HG03280 (cell line): ENCODE data around the gene GNG14.
"Not testable (repeated sequence)": the region's sequence is repeated elsewhere in the genome, so short reads cannot be mapped to it uniquely, and the experiment has no call there.

ENCODE experiments used
- ATAC-seq: cut with Tn5 transposase; IDR thresholded peaks from one replicate; pipeline ENCODE4 v1.9.1; 2021; ENCODE audit warnings: mild to moderate bottlenecking, moderate library complexity; ENCODE audit not compliant: unreplicated experiment

Gene GNG14

DNA sequence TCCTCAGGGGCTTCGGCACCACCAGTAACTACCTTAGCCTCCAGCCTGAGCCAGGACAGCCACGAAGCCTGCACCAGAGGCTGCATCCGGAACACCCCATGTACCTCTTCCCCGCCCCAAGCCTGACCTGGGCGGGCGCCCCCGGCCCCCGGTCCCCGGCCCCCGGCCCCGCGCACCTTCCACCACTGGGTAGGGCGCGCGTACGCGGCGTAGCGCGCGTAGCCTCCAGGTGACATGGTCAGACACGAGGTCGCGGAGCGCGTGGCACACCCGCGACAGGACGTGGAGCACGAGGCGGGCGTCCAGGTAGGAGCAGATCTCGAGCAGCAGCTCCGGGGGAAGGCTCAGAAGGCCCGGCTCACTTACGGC, 8.2 kb downstream of the GNG14 start:
- peak; percentile 26 for ATAC-seq

DNA sequence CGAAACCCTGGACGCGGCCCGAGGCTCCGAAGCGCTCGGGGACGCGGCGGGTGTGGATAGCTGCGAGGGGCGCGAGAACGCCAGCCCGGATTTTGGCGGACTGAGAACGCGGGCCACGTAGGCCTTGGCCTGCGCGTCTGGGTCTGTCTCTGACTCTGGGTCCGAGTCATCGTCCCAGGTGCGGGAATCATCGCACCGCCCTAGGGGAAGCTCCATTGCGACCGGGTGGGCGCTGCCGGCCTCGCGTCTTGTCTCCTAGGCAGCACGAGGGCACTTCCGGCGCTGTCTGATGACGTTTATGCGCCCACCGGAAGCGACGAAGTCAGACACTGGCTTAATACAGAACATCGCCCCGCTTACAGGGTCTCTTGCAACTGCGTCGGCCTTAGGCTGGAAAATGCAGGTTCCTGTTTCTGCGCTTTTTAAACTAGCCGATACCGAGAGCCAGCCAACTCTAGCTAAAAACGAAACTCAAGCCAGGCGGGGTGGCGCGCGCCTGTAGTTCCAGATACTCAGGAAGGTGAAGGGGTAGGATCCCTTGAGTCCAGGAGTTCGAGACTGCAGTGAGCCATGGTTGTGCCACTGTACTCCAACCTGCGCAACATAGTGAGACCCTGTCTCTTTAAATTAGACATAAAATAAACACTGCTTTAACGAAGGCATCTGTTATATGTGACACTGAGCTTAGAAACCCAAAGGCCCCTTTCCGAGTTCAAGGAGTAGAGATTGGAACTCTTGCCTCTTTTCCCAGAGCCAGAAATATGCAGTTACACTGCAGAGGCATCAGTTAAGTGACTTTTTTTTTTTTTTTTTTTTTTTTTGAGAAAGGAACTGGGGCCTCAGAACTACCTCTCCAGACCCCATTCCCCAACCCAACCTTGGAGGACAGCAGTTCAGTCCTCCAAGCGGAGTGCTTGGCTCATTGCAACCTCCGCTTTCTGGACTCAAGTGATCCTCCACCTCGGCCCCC, 8.9 kb downstream of the GNG14 start, which contains the start of gene FBXW9:
FBXW9 (minus strand) TSS at position 266 of the 970 bp plus-strand sequence; CDS start at position 216, 50 bp downstream.
- ATAC-seq: peak; percentile 79

DNA sequence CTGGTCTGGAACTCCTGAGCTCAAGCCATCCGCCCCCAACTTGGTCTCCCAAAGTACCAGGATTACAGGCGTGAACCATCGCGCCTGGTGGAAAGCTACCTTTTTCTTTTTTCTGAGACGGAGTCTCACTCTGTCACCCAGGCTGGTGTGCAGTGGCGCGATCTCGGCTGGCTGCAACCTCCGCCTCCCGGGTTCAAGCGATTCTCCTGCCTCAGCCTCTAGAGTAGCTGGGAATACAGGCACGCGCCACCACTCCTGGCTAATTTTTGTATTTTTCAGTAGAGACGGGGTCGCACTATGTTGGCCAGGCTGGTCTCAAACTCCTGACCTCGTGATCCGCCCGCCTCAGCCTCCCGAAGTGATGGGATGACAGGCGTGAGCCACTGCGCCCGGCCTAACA, 9.6 kb downstream of the GNG14 start:
- ATAC-seq: not testable (repeated sequence)

GRCh38 chr19:12698138-12698537, 10.3 kb downstream of the GNG14 start:
- no peak for ATAC-seq

- no peak for ATAC-seq
Observed at GRCh38 chr19:12701596-12702282, 13.9 kb downstream of the GNG14 start.

GRCh38 chr19:12703046-12703445, 15.2 kb downstream of the GNG14 start:
- ATAC-seq: no peak

DNA sequence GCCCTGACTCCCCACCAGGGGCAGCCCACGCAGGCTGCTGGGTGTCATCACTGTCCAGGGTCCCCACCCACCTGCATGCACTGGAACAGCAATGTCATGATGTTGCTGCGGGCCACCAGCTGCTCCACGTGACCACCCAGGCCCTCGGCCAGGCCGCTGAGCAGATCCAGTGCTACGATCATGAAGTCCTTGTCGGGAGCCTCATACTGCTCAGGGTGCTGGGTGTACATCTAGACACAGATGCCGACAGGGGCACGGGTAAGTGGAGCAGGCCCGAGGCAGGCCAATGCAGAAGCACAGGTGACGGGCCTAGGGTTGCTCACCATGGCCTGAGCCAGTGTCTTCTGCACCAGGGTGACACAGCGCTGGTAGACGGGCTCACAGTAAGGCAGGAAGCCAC, 17.4 kb downstream of the GNG14 start:
- no peak for ATAC-seq

DNA sequence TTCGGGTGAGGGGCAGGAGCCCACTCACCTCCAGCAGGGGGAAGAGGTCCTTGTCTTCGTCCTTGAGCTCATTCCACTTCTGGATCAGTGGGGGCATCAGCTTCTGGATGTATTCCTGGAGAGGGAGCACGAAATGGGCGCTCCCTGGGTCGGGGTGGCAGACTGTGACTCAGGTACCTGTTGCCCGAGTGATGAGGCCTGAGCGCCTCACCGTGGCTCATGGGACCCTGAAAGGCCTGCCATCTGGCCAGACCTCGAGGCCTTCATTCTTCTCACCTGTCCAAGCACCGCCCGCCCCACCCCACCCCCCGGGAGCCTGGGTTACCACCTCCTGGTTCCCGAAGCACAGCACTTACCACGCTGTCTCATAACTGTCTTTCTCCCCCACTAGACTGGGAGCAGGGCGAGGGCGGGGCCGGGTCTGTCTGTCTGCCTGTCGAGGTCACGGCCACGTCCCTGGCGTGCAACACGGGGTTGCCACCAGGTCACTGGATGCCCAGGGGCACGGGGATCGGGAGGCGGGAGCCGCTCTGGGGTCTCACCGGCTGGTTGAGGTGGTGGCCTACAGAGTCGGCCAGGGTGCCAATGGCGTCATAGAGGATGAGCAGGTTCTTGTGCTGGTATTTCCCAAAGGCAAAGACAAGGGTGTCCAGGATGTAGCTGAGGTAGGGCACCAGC, 18.0 kb downstream of the GNG14 start:
- no peak for ATAC-seq

GRCh38 chr19:12706332-12706718, 18.5 kb downstream of the GNG14 start:
- ATAC-seq: no peak

DNA sequence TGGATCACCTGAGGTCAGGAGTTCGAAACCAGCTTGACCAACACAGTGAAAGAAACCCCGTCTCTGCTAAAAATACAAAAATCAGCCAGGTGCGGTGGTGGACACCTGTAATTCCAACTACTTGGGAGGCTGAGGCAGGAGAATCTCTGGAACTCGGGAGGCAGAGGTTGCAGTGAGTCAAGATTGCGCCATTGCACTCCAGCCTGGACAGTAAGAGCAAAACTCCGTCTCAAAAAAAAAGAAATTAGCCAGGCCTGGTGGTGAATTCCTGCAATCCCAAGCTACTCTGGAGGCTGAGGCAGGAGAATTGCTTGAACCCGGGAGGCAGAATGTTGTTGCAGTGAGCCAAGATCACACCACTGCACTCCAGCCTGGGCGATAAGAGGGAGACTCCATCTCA, 20.8 kb downstream of the GNG14 start:
- no peak for ATAC-seq

- no peak for ATAC-seq
Observed at GRCh38 chr19:12711187-12711586, 23.4 kb downstream of the GNG14 start.

DNA sequence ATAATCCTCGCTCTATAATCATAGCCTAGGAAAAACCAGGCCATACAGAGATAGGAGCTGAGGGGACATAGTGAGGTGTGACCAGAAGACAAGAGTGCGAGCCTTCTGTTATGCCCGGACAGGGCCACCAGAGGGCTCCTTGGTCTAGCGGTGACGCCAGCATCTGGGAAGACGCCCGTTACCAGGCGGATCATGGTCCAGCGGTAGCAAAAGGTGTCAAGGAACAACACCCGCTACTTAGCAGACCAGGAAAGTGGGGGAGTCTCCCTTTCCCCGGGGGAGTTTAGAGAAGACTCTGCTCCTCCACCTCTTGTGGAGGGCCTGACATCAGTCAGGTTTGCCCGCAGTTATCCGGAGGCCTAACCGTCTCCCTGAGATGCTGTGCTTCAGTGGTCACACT, 24.3 kb downstream of the GNG14 start:
- not testable (repeated sequence) for ATAC-seq

GRCh38 chr19:12713304-12713703, 25.5 kb downstream of the GNG14 start:
- not testable (repeated sequence) for ATAC-seq

DNA sequence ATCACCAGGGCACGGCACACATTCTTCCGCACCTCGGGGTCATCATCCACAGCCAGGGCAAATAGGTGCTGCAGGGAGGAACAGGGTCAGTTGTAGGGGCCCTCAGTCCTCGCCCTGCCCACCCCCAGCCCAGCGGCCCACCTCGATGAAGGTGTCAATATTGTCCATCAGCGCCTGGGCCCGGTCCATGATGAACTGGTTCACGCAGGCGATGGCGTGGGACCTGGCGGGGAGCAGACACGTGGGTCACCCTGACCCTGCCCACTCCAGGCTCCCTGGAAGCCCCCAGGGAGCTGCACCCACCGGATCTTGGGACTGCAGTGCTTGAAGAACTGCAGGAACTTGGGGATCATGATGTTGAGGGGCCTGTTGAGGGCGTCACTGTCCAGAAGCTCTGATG, 27.3 kb downstream of the GNG14 start:
- no peak for ATAC-seq

- ATAC-seq: no peak
Observed at GRCh38 chr19:12715929-12716328, 28.1 kb downstream of the GNG14 start.

GRCh38 chr19:12720296-12720695, 32.5 kb downstream of the GNG14 start:
- no peak for ATAC-seq

DNA sequence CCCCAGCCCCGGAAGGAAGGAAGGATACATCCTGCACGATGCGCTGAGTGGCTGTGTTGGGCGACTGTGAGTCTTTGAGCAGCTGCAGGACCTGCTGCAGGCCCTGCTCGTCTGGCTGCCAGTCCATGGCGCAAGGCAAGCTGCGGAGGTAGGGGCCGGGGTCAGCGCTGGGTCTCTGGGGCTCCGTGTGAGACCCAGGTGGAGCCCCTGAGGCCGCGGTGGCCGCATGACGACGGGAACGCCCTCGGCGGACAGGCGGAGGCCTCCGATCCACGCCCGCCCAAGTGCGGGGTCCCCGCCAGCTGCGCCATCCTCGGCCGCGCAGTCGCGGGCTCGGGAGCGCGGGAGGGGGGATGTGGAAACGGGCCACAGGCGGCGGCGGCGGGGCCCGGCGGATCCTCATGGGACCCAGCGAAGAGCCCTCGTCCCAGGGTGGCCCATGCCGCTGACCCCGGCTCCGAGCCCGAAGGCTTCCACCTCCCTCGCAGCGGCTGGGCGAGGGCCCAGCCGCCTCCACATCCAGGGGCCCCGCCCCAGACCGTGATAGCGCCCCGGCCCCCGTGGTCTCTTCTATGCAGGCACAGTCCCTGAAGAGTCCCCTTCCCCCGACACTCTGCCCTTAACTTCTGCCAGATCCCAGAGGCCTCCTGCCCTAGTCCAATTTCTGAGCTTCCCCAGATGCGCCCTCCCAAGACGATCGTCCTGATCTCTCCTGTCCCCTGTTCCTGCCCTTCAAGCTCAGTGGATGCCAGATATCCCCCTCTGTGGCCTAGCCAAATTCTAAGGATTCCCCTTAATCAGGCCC, 33.3 kb downstream of the GNG14 start:
- ATAC-seq: no peak

DNA sequence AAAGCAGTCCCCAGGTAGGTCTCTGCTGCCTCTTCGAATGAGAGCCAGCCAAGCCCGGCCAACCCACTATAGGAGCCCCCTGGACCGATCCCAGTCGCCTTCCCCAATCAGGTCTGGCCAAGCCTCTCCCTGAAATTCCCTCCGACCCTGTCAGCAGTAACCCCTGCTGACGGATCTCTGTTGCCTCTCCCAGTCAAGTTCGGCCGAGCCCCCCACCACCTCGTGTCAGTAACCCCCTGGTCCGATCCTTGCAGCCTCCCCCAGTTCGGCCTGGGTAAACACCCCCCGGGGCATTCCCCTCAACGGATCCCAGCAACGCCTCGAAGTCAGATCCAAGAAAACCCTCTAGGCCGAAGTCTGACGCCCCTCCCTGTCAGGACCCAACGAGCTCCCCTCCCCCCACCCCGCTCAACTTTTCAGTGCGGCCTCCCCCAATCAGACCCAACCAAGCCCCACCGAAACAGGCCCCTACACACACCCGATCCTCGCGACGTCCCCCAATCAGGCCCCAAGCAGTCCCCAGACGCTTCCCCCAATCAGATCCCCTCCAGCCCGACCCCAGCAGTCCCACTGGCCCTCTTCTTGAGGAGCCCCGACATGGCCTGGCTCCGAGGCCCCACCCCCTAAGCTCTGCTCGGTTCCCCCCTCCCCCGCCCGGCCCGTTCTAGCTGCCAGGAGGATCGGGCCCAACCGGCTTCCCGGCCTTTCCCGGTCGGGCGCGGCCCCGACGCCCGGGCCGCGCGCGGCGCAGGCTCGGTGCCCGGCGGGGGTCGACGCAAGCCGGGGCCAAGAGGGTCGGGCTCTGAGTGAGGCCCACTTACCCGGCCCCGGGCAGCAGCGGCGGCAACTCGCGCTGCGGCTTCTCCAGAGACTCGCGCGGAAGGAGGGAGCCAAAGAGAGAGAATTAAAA, 34.1 kb downstream of the GNG14 start:
- peak; percentile 25 for ATAC-seq

GRCh38 chr19:12722566-12723380, 35.0 kb downstream of the GNG14 start:
- ATAC-seq: peak; percentile 78
